Urinary bladder (tissue), 4 donors: ENCODE data around the gene ACYP1. TPM values are rescaled to one million over a fixed set of nuclear protein-coding genes. Genes with fewer than 3 reads are reported as not detected.
A peak's percentile ranks its signal among the peaks of the same experiment; 100 is the strongest.

Source experiments
- DNase-seq: peaks from one replicate; pipeline ENCODE4 v3.0.0-alpha.2; 2015; ENCODE audit errors: extremely low spot score
- H3K27ac ChIP-seq: one replicate; pipeline ENCODE4 v1.5.1; 2013; ENCODE audit warnings: low read depth, mild to moderate bottlenecking, moderate library complexity
- H3K36me3 ChIP-seq: one replicate; pipeline ENCODE4 v1.6.1; 2013; ENCODE audit warnings: mild to moderate bottlenecking, moderate library complexity; ENCODE audit not compliant: insufficient read depth
- H3K4me1 ChIP-seq: one replicate; pipeline ENCODE4 v1.6.1; 2013; ENCODE audit warnings: mild to moderate bottlenecking, moderate library complexity; ENCODE audit not compliant: insufficient read depth
- H3K4me3 ChIP-seq: one replicate; pipeline ENCODE4 v1.5.1; 2013; ENCODE audit warnings: low read depth, low read length
- WGBS: extraction: QIAGEN DNeasy Blood & Tissue Kit; methylation state at CpG from one replicate; pipeline ENCODE4 v1.1.7; 2013; 5-methylcytosine and 5-hydroxymethylcytosine counted together
- polyA plus RNA-seq: library from polyadenylated mRNA; stranded (reverse); fragments of 200-250 nt; gene quantifications from one replicate; pipeline ENCODE4 v1.2.3, GENCODE V29; 2013
- total RNA-seq: library from RNA; depleted of rRNA; stranded (reverse); fragments of >200 nt; gene quantifications from one replicate; pipeline ENCODE4 v1.2.3, GENCODE V29; 2014
- donor health status: healthy with polysubstance abuse.
- donor health status: healthy.

Gene ACYP1
- total and polyA plus RNA-seq, 2 donors, result 14.7 to 23.5 TPM

GRCh38 chr14:75060420-75060819, 3.4 kb downstream of the ACYP1 start:
- no peak for DNase-seq
- no peaks in the 10 kb centered on the region for H3K4me1 ChIP-seq
- no peaks in the 10 kb centered on the region for H3K36me3 ChIP-seq
- 49% methylated on average over 2 of the region's 2 CpGs for WGBS
- no peak overlapping the region for H3K27ac ChIP-seq
- no peak overlapping the region for H3K4me3 ChIP-seq

- Histone ChIP-seq H3K4me3 (no peak overlapping the region), H3K27ac (no peak overlapping the region), H3K4me1 (no peaks in the 10 kb centered on the region), H3K36me3 (no peaks in the 10 kb centered on the region)
- WGBS, result 81% methylated on average over 2 of the region's 2 CpGs
- DNase-seq, result no peak
These were observed 4.2 kb downstream of the ACYP1 start for GRCh38 chr14:75059642-75060041.

GRCh38 chr14:75054421-75054820, 9.4 kb downstream of the ACYP1 start:
- no peak for DNase-seq
- H3K4me1 ChIP-seq, result no peaks in the 10 kb centered on the region

GRCh38 chr14:75053396-75054291, 10.2 kb downstream of the ACYP1 start:
- DNase-seq, result no peak
- 54% methylated on average over 5 of the region's 5 CpGs for WGBS
- no peak overlapping the region for H3K4me3 ChIP-seq
- H3K4me1 ChIP-seq, result no peaks in the 10 kb centered on the region
- no peaks in the 10 kb centered on the region for H3K36me3 ChIP-seq
- H3K27ac ChIP-seq, result no peak overlapping the region

More at GRCh38 chr14:75054421-75054820, 9.4 kb downstream of the ACYP1 start:
- Histone ChIP-seq H3K36me3 (no peaks in the 10 kb centered on the region), H3K27ac (no peak overlapping the region), H3K4me3 (no peak overlapping the region)
- WGBS, result 54% methylated on average over 1 of the region's 1 CpG

GRCh38 chr14:75051556-75051899, 12.3 kb downstream of the ACYP1 start:
- Histone ChIP-seq H3K36me3 (no peaks in the 10 kb centered on the region), H3K4me1 (no peaks in the 10 kb centered on the region), H3K27ac (no peak overlapping the region), H3K4me3 (peak overlapping the region; percentile 61)
- 20% methylated on average over 5 of the region's 5 CpGs for WGBS
- no peak for DNase-seq

- H3K4me3 ChIP-seq, result peak within 1 kb of the TSS; percentile 61
- no peaks in the 10 kb centered on the region for H3K4me1 ChIP-seq
- no peaks in the 10 kb centered on the region for H3K36me3 ChIP-seq
- H3K27ac ChIP-seq, result peak within 1 kb of the TSS; percentile 79
- DNase-seq, result peak; percentile 61
- WGBS, result under 1% methylated on average over 59 of the region's 59 CpGs
These were observed 12.8 kb downstream of the ACYP1 start, which contains the start of gene MLH3 for GRCh38 chr14:75050852-75051555. Gene MLH3 (minus strand): TSS chr14:75051467. CDS start chr14:75049655, 1,812 bp downstream.

GRCh38 chr14:75049731-75050201, 14.1 kb downstream of the ACYP1 start:
- Histone ChIP-seq H3K27ac (no peak overlapping the region), H3K4me1 (no peaks in the 10 kb centered on the region), H3K4me3 (no peak overlapping the region), H3K36me3 (no peaks in the 10 kb centered on the region)
- 92% methylated on average over 3 of the region's 3 CpGs for WGBS
- no peak for DNase-seq

GRCh38 chr14:75049136-75049535, 14.7 kb downstream of the ACYP1 start:
- no peak for DNase-seq
- Histone ChIP-seq H3K36me3 (no peaks in the 10 kb centered on the region), H3K27ac (no peak overlapping the region), H3K4me1 (no peaks in the 10 kb centered on the region), H3K4me3 (no peak overlapping the region)
- WGBS, result 81% methylated on average over 5 of the region's 5 CpGs

- no peaks in the 10 kb centered on the region for H3K36me3 ChIP-seq
- DNase-seq, result no peak
- 88% methylated on average over 2 of the region's 2 CpGs for WGBS
- no peak overlapping the region for H3K27ac ChIP-seq
- H3K4me1 ChIP-seq, result no peaks in the 10 kb centered on the region
- H3K4me3 ChIP-seq, result no peak overlapping the region
These were observed 15.7 kb downstream of the ACYP1 start for GRCh38 chr14:75048101-75048500.

GRCh38 chr14:75047506-75047905, 16.3 kb downstream of the ACYP1 start:
- H3K4me3 ChIP-seq, result no peak overlapping the region
- H3K36me3 ChIP-seq, result no peaks in the 10 kb centered on the region
- H3K4me1 ChIP-seq, result no peaks in the 10 kb centered on the region
- 94% methylated on average over 4 of the region's 4 CpGs for WGBS
- no peak overlapping the region for H3K27ac ChIP-seq
- no peak for DNase-seq

GRCh38 chr14:75046899-75047298, 16.9 kb downstream of the ACYP1 start:
- no peak for DNase-seq
- WGBS, result 96% methylated on average over 3 of the region's 3 CpGs
- Histone ChIP-seq H3K4me1 (no peaks in the 10 kb centered on the region), H3K27ac (no peak overlapping the region), H3K36me3 (peaks cover 1% of the 10 kb centered on the region), H3K4me3 (no peak overlapping the region)

GRCh38 chr14:75046275-75046674, 17.5 kb downstream of the ACYP1 start:
- Histone ChIP-seq H3K4me3 (no peak overlapping the region), H3K27ac (no peak overlapping the region), H3K4me1 (no peaks in the 10 kb centered on the region), H3K36me3 (peaks cover 1% of the 10 kb centered on the region)
- DNase-seq, result no peak
- 92% methylated on average over 5 of the region's 5 CpGs for WGBS

GRCh38 chr14:75044752-75045151, 19.1 kb downstream of the ACYP1 start:
- 46% methylated on average over 8 of the region's 8 CpGs for WGBS
- H3K27ac ChIP-seq, result no peak overlapping the region
- H3K4me3 ChIP-seq, result no peak overlapping the region
- H3K36me3 ChIP-seq, result peaks cover 1% of the 10 kb centered on the region
- DNase-seq, result no peak
- H3K4me1 ChIP-seq, result no peaks in the 10 kb centered on the region

- Histone ChIP-seq H3K27ac (no peak overlapping the region), H3K4me3 (no peak overlapping the region), H3K4me1 (no peaks in the 10 kb centered on the region), H3K36me3 (peaks cover 1% of the 10 kb centered on the region)
- 8% methylated on average over 2 of the region's 2 CpGs for WGBS
- no peak for DNase-seq
These were observed 19.5 kb downstream of the ACYP1 start for GRCh38 chr14:75044322-75044721.
